HG02943 (cell line): Measurements from ENCODE around the gene WDR90.

Experiments used
- ATAC-seq: cut with Tn5 transposase; IDR thresholded peaks from one replicate; pipeline ENCODE4 v1.9.1; 2021; ENCODE audit warnings: mild to moderate bottlenecking, low read depth, moderate library complexity; ENCODE audit not compliant: unreplicated experiment

The WDR90 gene

DNA sequence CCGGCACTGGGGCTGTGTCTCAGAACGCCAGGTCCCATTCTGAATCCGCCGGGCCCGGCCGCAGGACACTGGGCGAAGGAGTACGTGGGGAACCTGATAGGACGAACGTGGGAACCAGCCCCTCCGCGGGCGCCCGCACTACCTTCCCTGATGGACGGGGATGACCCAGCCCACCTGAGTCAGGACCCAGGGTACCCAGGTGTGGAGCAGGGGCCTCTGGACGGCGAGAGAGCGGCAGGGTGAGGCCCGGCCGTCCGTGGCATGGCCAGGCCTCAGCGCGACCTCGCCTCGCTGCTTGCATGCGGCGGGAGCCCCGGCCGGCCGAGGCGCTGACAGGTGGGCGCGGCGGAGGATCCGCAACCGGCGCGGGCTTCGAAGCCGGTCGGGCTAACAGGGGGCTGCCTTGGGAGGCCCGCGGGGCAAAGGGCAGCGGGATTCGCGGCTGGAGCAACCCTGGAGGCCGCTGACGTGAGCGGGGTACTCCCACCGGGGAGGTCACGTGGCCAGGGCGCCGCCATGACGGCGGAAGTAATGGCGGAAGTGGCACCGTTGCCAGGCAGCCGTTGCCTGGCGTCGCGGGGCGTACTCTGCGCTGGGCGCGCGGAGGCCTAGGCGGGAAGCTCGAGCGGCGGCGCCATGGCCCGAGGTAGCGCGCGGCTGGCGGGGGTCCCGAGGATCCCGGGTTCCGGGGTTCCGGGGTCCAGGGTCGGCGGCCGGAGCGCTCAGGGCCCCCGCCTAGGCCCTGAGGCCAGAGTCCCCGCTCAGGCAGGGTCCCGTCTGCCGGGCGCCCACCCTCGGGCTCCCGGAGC lies at the start of gene WDR90:
TSS of gene WDR90 (plus strand) at position 585 of the 809 bp plus-strand sequence. CDS start at position 637, 52 bp downstream.
- ATAC-seq = peak; percentile 70

DNA sequence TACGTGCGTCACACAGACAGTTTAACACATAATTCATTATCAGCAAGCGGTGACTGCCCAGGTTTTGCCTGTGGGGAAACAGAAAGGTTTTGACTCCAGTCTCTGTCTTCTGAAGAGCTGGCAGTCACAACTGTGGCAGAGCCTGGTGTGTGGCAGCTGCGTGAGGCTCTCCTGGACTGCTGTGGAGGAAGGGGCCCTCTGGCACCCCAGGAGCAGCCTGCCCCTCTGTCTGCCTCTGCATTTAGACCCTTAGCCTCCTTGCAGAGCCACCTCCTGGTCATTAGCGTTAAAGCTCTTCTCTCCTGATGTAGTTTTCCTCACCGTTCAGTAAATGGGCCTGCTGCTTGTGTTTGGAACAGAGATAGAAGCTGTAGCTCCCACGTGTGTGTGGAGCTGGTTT lies 48.4 kb upstream of the WDR90 start:
- ATAC-seq = no peak

- ATAC-seq = no peak
These were observed 45.2 kb upstream of the WDR90 start for GRCh38 chr16:603933-604332.

DNA sequence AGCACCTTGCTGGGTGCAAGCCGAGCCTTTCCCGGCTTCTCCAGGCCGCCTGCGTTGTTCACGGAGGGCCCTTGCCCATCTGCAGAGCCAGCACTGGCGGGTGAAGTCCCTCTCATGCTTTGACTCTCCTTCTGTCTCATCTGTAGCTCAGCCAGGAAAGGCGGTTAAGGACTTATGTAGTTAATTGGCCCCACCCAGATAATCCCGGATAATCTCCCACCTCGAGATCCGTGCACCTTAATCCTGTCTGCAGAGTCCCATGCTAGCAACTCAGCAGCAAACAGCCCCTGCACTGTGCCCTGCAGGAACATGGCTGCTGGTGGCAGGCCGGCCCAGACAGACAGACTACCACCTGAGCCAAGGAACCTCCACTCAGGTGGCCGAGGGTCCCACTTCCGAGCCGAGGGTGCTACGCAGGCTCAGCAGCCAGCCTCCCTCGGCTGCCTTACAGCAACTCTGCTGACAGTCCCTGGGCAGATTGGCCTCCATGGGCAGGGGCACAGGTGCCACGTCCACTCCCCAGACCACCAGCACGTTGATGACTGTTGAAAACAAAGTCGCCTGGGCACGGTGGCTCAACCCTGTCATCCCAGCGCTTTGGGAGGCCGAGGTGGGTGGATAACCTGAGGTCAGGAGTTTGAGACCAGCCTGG lies 42.4 kb upstream of the WDR90 start:
- no peak for ATAC-seq

DNA sequence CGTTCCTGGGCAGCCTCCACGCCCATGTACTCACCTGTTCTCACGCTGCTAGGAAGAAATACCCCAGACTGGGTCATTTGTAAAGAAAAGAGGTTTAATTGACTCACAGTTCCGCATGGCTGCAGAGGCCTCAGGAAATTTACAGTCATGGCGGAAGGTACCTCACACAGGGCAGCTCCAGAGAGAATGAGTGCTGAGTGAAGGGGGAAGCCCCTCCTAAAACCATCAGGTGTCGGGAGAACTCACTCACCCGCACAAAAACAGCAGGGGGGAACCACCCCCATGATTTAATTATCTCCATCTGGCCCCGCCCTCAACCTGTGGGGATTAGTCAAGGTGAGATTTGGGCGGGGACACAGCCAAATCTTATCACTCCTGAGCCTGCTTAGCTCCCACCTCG lies 41.1 kb upstream of the WDR90 start:
- ATAC-seq = no peak

- no peak for ATAC-seq
These were observed 39.8 kb upstream of the WDR90 start for GRCh38 chr16:609316-609715.

DNA sequence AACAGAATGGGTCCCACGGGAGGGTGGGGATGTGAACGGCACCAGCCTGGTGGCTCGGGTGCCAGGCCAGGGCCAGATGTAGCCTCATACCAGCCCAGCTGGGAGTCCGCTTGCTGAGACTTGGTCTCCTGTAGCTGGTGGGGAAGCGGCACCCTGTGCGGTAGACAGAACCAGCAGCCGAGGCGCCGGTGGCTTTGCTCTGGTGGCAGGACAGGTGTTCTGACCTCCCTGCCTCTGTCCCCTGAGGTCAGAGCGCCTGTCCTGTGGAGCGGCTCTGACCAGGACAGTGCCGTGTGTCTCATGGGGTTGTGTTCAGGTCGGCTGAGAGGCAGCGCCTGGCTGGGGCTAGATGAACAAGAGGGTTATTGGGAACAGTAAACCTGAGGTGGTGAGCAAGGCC lies 39.2 kb upstream of the WDR90 start:
- ATAC-seq = no peak

- ATAC-seq = no peak
These were observed 38.4 kb upstream of the WDR90 start for GRCh38 chr16:610513-611381.

DNA sequence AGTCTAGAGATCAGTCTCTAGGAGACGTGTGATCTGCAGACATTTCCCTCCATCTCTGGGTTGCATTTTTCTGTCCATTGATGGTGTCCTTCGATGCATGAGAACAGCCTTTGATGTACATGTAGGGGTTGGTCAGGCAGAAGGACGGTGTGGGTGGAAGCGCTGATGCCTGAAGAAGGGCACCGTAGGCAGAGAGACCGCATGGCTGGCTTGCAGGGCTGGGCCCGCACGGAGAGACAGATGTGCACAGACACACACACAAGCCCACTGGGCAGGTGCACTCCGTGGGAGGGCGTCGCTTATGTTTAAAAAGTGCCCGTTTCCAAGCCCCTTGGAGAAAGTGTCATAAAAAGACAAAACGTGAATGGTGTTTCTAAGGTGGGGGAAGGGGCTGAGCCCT lies 34.0 kb upstream of the WDR90 start:
- ATAC-seq = no peak

DNA sequence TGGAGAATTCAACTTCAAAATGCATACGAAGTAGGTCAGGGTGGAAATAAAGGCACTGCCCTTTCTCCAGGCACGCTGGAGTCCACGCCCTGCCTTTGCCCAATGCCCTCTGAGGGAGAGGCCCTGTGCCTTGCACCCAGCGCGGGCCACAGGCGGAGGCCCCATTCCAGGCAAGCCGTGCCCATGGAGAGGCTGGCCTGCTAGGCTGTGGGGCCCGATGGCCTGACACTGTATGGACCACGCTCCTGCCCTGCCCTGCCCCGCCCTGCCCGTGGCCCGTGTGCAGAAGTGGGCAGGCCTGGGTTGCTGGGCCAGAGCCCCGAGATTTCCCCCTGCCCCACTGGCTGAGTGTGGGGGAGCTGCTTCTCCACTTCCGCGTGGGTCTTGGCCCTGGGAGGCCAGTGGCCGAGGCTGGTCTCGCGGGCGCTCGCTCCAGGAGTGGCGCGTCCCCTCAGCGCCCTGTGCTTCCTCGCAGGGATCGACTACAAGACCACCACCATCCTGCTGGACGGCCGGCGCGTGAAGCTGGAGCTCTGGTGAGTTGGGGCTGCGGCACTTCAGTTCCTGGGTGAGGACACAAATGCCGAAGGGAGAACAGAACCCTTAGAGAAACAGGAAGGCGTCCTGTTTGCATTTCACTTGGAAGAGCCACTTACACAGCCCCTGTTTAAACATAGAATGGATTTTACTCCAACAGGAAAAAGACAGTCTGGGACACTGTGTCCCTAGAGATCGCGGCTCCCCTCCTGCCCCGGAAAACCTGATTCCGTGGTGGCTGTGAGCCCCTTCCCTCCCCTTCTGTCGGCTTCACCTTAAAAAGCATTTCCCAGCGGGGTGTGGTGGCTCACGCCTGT lies 32.2 kb upstream of the WDR90 start:
- ATAC-seq = no peak

DNA sequence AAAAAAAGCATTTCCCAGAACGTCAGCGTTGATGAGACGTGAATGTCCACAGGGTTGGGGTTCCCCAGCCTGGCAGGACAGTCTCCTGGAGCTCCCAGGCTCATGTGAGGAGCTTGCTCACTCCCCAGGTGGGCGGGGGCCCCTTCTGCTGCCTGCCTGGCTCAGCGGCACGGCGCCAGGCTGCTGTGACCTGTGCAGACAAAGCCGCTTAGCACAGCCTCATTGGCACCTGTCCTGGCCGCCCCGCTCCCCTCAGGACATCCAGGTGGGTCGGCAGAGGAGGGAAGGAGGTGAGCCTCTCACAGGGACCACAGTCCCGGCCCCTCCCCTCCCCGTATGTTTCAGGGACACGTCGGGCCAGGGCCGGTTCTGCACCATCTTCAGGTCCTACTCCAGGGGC lies 31.3 kb upstream of the WDR90 start:
- ATAC-seq = no peak

DNA sequence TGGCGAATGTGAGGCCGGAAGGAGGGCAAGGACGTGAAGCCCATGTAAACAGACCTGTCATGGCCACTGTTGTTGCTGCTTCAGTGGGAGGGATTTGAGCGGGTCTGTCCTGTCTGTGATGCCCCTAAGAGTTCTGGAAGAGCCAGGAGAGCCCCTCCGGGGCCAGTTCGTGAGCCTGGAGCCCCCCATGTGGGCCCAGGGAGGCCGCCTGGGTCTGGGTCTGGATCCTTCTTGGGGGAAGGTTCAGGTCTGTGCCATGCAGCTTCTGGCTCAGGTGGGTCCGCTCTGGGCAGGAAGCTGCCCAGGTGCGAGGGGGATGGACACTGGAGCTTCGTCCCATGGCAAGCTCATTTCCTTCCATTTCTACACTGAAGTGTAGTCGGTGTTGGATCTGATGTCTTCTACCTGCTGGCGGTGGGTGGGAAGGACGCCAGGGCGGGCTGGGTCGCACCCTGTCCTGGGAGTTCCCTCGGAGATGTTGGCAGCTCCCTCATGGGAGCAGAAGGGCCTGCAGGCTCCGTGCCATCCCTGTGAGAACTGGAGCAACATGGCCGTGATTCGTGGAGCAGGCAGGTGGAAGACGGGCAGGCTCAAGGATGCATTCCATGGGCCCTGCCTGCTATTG lies 29.6 kb upstream of the WDR90 start:
- ATAC-seq = no peak

DNA sequence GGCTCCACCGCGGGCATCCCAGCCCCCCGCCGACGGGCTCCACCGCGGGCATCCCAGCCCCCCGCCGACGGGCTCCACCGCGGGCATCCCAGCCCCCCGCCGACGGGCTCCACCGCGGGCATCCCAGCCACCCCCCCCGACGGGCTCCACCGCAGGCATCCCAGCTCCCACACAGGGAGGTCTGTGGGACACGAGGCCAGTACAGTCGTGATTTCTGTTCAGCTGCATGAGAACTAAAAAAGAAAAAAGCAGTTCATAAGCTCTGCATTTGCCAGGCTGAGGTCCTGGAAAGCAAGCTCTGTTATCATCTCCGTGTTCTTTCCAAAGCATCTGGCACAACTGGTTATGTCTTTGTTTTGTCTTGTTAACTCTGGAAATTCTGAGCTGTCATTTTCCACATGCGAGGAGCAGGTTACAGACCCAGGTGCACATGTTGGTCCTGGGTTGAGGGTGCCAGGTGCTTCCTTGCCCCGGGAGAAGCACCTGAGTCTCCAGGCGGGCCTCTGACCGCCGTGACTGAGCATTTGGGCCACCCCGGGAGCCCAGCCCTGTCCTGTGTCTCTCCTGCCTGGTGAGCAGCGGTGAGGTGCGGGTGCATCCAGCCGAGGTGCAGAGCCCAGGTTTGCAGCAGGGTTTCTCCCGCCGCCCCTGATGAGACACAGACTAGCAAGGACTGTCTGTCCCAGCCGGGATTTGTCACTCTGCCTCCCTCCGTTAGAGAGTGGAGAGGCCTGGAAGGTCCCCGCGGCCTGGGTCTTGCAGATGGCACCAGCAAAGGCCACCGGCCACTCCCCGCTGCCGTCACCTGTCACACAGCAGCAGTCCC lies 28.3 kb upstream of the WDR90 start:
- ATAC-seq = no peak

- no peak for ATAC-seq
These were observed 27.5 kb upstream of the WDR90 start for GRCh38 chr16:621526-622105.

DNA sequence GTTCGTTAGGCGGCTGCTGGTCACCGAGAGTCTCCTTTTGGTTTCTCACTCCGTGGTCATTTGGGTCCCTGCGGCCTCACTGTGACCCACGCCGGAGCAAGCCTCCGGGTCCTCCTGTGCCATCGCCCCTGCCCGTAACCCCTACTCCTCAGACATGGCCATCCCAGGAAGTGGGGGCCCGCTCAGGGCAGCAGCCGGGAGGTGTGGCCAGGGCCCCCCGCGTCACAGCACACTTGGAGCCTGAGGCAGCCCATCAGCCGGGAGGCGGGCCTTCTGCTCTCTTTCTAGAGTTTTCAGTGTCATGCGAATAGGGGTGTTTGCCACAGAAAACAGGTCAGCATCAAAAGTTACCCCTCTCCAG lies 26.3 kb upstream of the WDR90 start:
- ATAC-seq = no peak

DNA sequence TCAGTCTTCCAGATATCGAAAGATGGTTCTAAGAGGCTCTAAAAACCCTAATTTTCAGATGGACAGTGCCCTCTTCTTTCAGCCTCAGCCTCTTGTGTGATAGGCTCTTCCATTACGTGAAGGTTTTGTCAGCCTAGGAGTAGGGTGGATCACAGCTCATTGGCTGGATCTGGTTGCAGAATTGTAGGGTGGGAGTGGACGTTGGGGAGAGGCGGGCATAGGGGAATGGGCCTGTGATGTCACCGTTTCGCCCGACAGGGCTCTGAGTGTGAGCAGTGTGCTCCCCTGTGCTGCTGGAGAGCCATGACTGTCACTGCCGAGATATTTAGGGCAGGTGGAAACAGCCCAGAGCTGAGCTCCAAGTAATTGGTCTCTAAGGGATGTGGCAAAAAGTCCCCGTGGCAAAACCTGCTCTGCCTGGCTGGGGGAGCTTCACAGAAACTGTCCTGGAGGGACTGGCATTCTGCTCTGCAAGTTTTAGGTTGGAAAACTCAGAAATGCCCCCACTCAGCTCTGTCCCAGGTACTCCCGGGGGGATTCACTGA lies 24.6 kb upstream of the WDR90 start:
- ATAC-seq = no peak

GRCh38 chr16:625117-625976 lies 23.8 kb upstream of the WDR90 start:
- ATAC-seq = no peak
